PC-9 (cell line): ENCODE data around the gene ITIH4. TPM values are rescaled to one million over a fixed set of nuclear protein-coding genes. Genes with fewer than 3 reads are reported as not detected.
A peak's percentile ranks its signal among the peaks of the same experiment; 100 is the strongest.

Source experiments
- BruUV-seq: library from RNA; stranded (reverse); fragments of 400-500 nt; replicated peaks from 2 replicates; lab custom pipeline; 2021; lab: Mats Ljungman, UMichigan
- CTCF ChIA-PET: fragments of 300-600 bp; sonication (Branson Sonifier 250); formaldehyde crosslinking; loops from one replicate; lab custom pipeline; 2022; ENCODE audit warnings: antibody characterized with exemption; lab: Charles Lee
- POLR2A ChIA-PET: fragments of 300-600 bp; sonication (Branson Sonifier 250); formaldehyde crosslinking; loops from one replicate; lab custom pipeline; 2022; ENCODE audit warnings: antibody characterized with exemption; ENCODE audit not compliant: unreplicated experiment; lab: Charles Lee
- DNase-seq, 2 experiments: peaks; one replicate each; pipeline versions ENCODE4 v3.0.0 to v3.0.0-alpha.2; 2015 to 2022; ENCODE audit warnings: mixed read lengths in 1 of 2
- H2AFZ ChIP-seq: fragments of 200-600 bp; sonication (generic); 2 replicates; pipeline ENCODE4 v1.8.1; 2017; ENCODE audit warnings: antibody characterized with exemption
- H3F3A ChIP-seq: fragments of 200-600 bp; sonication (generic); 2 replicates; pipeline ENCODE4 v1.8.1; 2017; ENCODE audit warnings: antibody characterized with exemption, mild to moderate bottlenecking, low read depth; ENCODE audit not compliant: insufficient read depth
- H3K27ac ChIP-seq: fragments of 200-600 bp; sonication (generic); 2 replicates; pipeline ENCODE4 v1.6.1; 2016; ENCODE audit warnings: mixed run types
- H3K27me3 ChIP-seq: fragments of 200-600 bp; sonication (generic); 2 replicates; pipeline ENCODE4 v1.6.1; 2016; ENCODE audit warnings: low read depth, mixed run types; ENCODE audit not compliant: insufficient read depth
- H3K36me3 ChIP-seq: fragments of 200-600 bp; sonication (generic); 2 replicates; pipeline ENCODE4 v1.6.1; 2016; ENCODE audit warnings: low read depth, mixed run types
- H3K4me1 ChIP-seq: fragments of 200-600 bp; sonication (generic); replicated peaks from 2 replicates; pipeline ENCODE4 v1.6.1; 2016; ENCODE audit warnings: mixed run types; ENCODE audit not compliant: insufficient read depth
- H3K4me2 ChIP-seq: fragments of 200-600 bp; sonication (generic); 2 replicates; pipeline ENCODE4 v1.6.1; 2017; ENCODE audit warnings: mixed run types
- H3K4me3 ChIP-seq: fragments of 200-600 bp; sonication (generic); 2 replicates; pipeline ENCODE4 v1.6.1; 2016; ENCODE audit warnings: mixed run types
- H3K79me2 ChIP-seq: fragments of 200-600 bp; sonication (generic); 2 replicates; pipeline ENCODE4 v1.6.1; 2017; ENCODE audit warnings: low read depth, mixed run types
- H3K9me2 ChIP-seq: fragments of 200-600 bp; sonication (generic); 2 replicates; pipeline ENCODE4 v1.8.1; 2017; ENCODE audit warnings: mild to moderate bottlenecking; ENCODE audit not compliant: insufficient read depth
- H3K9me3 ChIP-seq: fragments of 200-600 bp; sonication (generic); 2 replicates; pipeline ENCODE4 v1.8.1; 2016; ENCODE audit warnings: low read depth; ENCODE audit not compliant: insufficient read depth
- H4K20me1 ChIP-seq: fragments of 200-600 bp; sonication (generic); 2 replicates; pipeline ENCODE4 v1.8.1; 2017; ENCODE audit not compliant: insufficient read depth
- CTCF ChIP-seq: fragments of 200-600 bp; sonication (generic); conservative IDR thresholded peaks from 2 replicates; pipeline ENCODE4 v1.6.1; 2017; ENCODE audit warnings: mixed run types, antibody characterized with exemption, mild to moderate bottlenecking, moderate library complexity
- EZH2 ChIP-seq: fragments of 200-600 bp; sonication (generic); IDR thresholded peaks from 2 replicates; pipeline ENCODE4 v1.8.0; 2017; ENCODE audit warnings: antibody characterized with exemption, low read depth
- intact Hi-C: fragments of 100-400 bp; cut with micrococcal nuclease; formaldehyde crosslinking; loops from one replicate; pipeline ENCODE4 v1.10.0; 2022; ENCODE audit not compliant: unreplicated experiment
- total RNA-seq: library from RNA; stranded (reverse); gene quantifications from 2 replicates; pipeline ENCODE4 v1.2.3, GENCODE V29; 2021

ITIH4 gene
- total RNA-seq, 1 experiment from 2014 or later, result 2.5 TPM

DNA sequence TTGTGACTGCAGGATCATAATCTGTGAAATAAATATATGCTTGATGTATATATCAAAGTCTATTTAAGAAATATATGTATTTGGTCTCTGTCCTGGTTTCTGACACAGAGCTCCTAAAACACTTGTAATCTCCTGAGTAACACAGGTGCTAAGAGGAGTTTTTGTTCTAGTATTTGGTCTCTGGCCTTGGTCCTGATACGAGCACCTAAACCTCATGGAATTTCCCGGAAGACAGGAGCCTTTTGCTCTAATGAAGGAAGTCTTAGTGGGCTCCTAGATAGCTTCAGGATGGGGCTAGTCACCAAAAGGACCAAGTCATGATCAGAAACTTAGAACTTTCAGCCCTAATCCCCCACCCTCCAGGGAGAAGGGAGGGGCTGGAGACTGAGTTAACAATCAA lies 23.5 kb upstream of the ITIH4 start:
- H3K9me2 ChIP-seq, result no peaks in the 10 kb centered on the region
- H3K27me3 ChIP-seq, result no peaks in the 10 kb centered on the region
- TF ChIP-seq CTCF (no peak), EZH2 (no peak)
- no TSS peak for BruUV-seq
- H3K27ac ChIP-seq, result no peak overlapping the region
- intact Hi-C loops, result no loop called here
- H3K9me3 ChIP-seq, result no peaks in the 10 kb centered on the region
- H2AFZ ChIP-seq, result no peak overlapping the region
- no peaks in the 10 kb centered on the region for H3F3A ChIP-seq
- H3K4me2 ChIP-seq, result no peak overlapping the region
- no peaks in the 10 kb centered on the region for H3K79me2 ChIP-seq
- CTCF ChIA-PET, result no interaction called here
- no peak overlapping the region for H3K4me3 ChIP-seq
- POLR2A ChIA-PET, result no interaction called here
- DNase-seq, result no peak
- no peaks in the 10 kb centered on the region for H3K4me1 ChIP-seq
- 0 out of 2 replicates have a peak, but pooled peaks cover 3% of the 10 kb centered on the region for H4K20me1 ChIP-seq
- H3K36me3 ChIP-seq, result no peaks in the 10 kb centered on the region

DNA sequence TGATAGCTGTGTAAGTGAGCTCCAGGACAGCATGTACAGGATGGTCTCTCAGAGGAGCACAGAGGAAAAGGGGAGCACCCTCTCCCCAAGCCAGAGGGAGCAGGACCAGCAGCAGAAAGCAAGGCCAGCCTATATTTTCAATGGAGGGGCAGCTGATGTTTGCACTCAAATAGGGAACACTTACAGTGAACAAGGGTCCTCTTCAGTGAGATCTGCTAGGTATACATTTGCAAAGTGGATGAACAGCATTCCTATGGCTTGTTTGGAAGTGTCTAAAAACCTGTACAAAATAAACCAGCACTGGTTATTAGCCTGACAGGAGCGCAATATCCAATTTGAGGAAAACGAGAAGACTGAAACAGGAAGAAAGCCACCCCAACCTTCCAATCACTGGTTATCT lies 21.9 kb upstream of the ITIH4 start:
- DNase-seq, result no peak
- H4K20me1 ChIP-seq, result 0 out of 2 replicates have a peak, but pooled peaks cover 3% of the 10 kb centered on the region
- no peak overlapping the region for H2AFZ ChIP-seq
- H3K9me3 ChIP-seq, result no peaks in the 10 kb centered on the region
- no peaks in the 10 kb centered on the region for H3K36me3 ChIP-seq
- TF ChIP-seq CTCF, result no peak
- no peak for TF ChIP-seq EZH2
- no peaks in the 10 kb centered on the region for H3K9me2 ChIP-seq
- H3K27me3 ChIP-seq, result no peaks in the 10 kb centered on the region
- no peak overlapping the region for H3K27ac ChIP-seq
- H3K4me1 ChIP-seq, result no peaks in the 10 kb centered on the region
- intact Hi-C loops, result no loop called here
- no peak overlapping the region for H3K4me3 ChIP-seq
- no TSS peak for BruUV-seq
- no peaks in the 10 kb centered on the region for H3K79me2 ChIP-seq
- ChIA-PET CTCF (no interaction called here), POLR2A (no interaction called here)
- no peaks in the 10 kb centered on the region for H3F3A ChIP-seq
- H3K4me2 ChIP-seq, result no peak overlapping the region

DNA sequence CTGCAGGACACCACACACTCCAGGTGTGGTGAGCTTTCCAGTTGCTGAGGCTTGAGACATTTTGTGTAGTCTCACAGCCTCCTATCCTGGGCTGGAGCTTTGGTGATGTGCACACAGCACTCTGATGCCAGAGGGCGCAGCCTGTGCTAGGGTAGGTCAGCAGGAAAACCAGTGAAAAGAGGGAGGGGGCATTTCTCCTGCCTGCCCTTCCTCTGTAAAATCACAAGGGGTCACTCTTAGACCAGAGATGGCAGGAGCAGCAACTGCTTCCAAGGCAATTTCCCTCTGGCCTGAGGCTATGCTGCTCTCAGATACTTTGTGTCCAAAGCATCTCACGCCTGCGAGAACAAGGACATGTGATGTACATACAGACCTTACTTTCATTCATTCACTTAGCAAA lies 20.9 kb upstream of the ITIH4 start:
- no peak for TF ChIP-seq EZH2
- TF ChIP-seq CTCF, result peak; percentile 73
- POLR2A ChIA-PET, result no interaction called here
- Histone ChIP-seq H2AFZ (no peak overlapping the region), H3K79me2 (no peaks in the 10 kb centered on the region), H3K4me2 (no peak overlapping the region), H3K4me3 (no peak overlapping the region), H4K20me1 (0 out of 2 replicates have a peak, but pooled peaks cover 3% of the 10 kb centered on the region), H3K27ac (no peak overlapping the region), H3F3A (no peaks in the 10 kb centered on the region), H3K4me1 (no peaks in the 10 kb centered on the region), H3K9me2 (no peaks in the 10 kb centered on the region), H3K9me3 (no peaks in the 10 kb centered on the region), H3K27me3 (no peaks in the 10 kb centered on the region), H3K36me3 (no peaks in the 10 kb centered on the region)
- peak; percentile 38 to 44 for DNase-seq
- CTCF ChIA-PET, result interaction anchor here (0.6 kb wide), 1 partner anchor 347 kb away, joined by 6 read pairs; no protein-coding TSS in a partner anchor
- BruUV-seq, result no TSS peak
- intact Hi-C loops, result loop anchor here (1.0 kb wide), 1 partner anchor 221 kb away; no protein-coding TSS in a partner anchor
